Heart right ventricle (tissue), 16 donors: ENCODE data around the gene RXRA. TPM values are rescaled to one million over a fixed set of nuclear protein-coding genes. Genes with fewer than 3 reads are reported as not detected.

Source experiments
- ATAC-seq, 8 donors: fragments of 200-7000 bp; cut with Tn5 transposase; one replicate each; pipeline ENCODE4 v1.9.1; 2020; ENCODE audit warnings: mild to moderate bottlenecking in 8 of 8, moderate library complexity in 8 of 8, moderate number of reproducible peaks in 1 of 8
- DNase-seq, 2 donors: peaks; one replicate each; pipeline ENCODE4 v3.0.0-alpha.2; 2020
- H3K27ac ChIP-seq, 10 donors: fragments of 200-600 bp; sonication (generic) in 2 of 10; one replicate each; pipeline versions ENCODE4 v1.5.0 to v1.8.0; 2020 to 2022; ENCODE audit warnings: mild to moderate bottlenecking in 3 of 10
- H3K27me3 ChIP-seq, 7 donors: fragments of 200-600 bp; one replicate each; pipeline ENCODE4 v1.8.0; 2021 to 2022; ENCODE audit warnings: mild to moderate bottlenecking in 2 of 7
- H3K36me3 ChIP-seq, 9 donors: fragments of 200-600 bp; sonication (generic) in 1 of 9; one replicate each; pipeline versions ENCODE4 v1.5.0 to v1.8.0; 2020 to 2022; ENCODE audit warnings: mild to moderate bottlenecking in 2 of 9
- H3K4me1 ChIP-seq, 9 donors: fragments of 200-600 bp; sonication (generic) in 1 of 9; one replicate each; pipeline versions ENCODE4 v1.5.0 to v1.8.0; 2020 to 2022; ENCODE audit warnings: mild to moderate bottlenecking in 4 of 9
- H3K4me3 ChIP-seq, 10 donors: fragments of 200-600 bp; sonication (generic) in 2 of 10; one replicate each; pipeline versions ENCODE4 v1.5.0 to v1.8.0; 2020 to 2022; ENCODE audit warnings: mild to moderate bottlenecking in 7 of 10, moderate library complexity in 2 of 10
- H3K9me3 ChIP-seq, 11 donors: fragments of 200-600 bp in 10 of 11; sonication (generic) in 2 of 11; one replicate each; pipeline versions ENCODE4 v1.5.0 to v1.8.0; 2013 to 2022; ENCODE audit warnings: mild to moderate bottlenecking in 2 of 11, control low read depth in 1 of 11, moderate library complexity in 1 of 11
- CTCF ChIP-seq, 9 donors: fragments of 200-600 bp; sonication (generic) in 2 of 9; IDR thresholded peaks; one replicate each; pipeline versions ENCODE4 v1.5.0 to v1.8.0; 2021 to 2022; ENCODE audit warnings: antibody characterized with exemption in 9 of 9, mild to moderate bottlenecking in 5 of 9, moderate library complexity in 1 of 9
- WGBS, 2 donors: extraction: QIAGEN DNeasy Blood & Tissue Kit; methylation state at CpG; one replicate each; pipeline ENCODE4 v1.1.7; 2013; ENCODE audit warnings: inconsistent platforms in 1 of 2; 5-methylcytosine and 5-hydroxymethylcytosine counted together
- intact Hi-C, 10 donors: fragments of 100-400 bp; cut with DNase I; formaldehyde crosslinking; loops; one replicate each; pipeline versions ENCODE4 v1.11.1 to v1.14.2; 2022
- polyA plus RNA-seq, 2 donors: library from polyadenylated mRNA; stranded (reverse); fragments of 200-250 nt; gene quantifications; one replicate each; pipeline ENCODE4 v1.2.3, GENCODE V29; 2013
- total RNA-seq, 10 donors: library from RNA; stranded (reverse); fragmentation: NEBNext Ultra II Directional in 3 of 10; extraction: Animal tissue kit (Norgen Biotek cat#: 25700) in 3 of 10; gene quantifications; one replicate each; pipeline versions ENCODE4 v1.2.1 to v1.2.4, GENCODE V29; 2021 to 2023
- donor health status: Arrhythmogenic right ventricular cardiomyopathy.
- donor health status: ischemic (EF 13 %, LVEDD 7.1; RV severe dilation, severe dysfunction).
- donor health status: healthy with polysubstance abuse.
- donor health status: DM: no; HTN: yes; CAD: no.
- donor health status: DM: no; HTN: no; CAD: no.
- donor health status: ischemic (EF 25% LVEDD 6.9; RV normal size, moderate dysfunction).
- donor health status: ischemic (EF 25% LVEDD 5.7; RV mildly dilated, moderate dysfunction).
- donor health status: healthy.
- donor health status: DM: yes; HTN: yes; CAD: no.
- donor health status: Ischemic cardiomyopathy.
- donor health status: ischemic (EF 35%, LVEDD 5.7; RV mildly dilated, moderate dysfunction).
- donor health status: nonischemic (EF 11% LVEDD 7.7; RV severe dilation, severe dysfunction).
- donor health status: DM: yes; HTN: yes; CAD: no.
- donor health status: PGD.
- donor health status: ischemic (EF 29% LVEDD 5.4; RV normal size, mild dysfunction).
- donor health status: nonischemic (EF 23%, LVEDD 6.1; RV moderate dilation, normal function).

Gene RXRA
- total and polyA plus RNA-seq, 12 donors = 22.6 to 92.3 (median 42.0) TPM

GRCh38 chr9:134445000-134445399 lies 118.7 kb downstream of the RXRA start:
- no peak for ATAC-seq
- no peak for DNase-seq
- no peak for TF ChIP-seq CTCF (IDR thresholded peaks at IDR 0.05)
- Histone ChIP-seq H3K27ac (no peak overlapping the region), H3K27me3 (peaks cover 0 to 9% (median 0%) of the 10 kb centered on the region in 7 donors), H3K4me1 (peaks cover 23 to 44% (median 30%) of the 10 kb centered on the region in 9 donors), H3K4me3 (no peak overlapping the region), H3K36me3 (no peaks in the 10 kb centered on the region), H3K9me3 (peaks cover 0 to 14% (median 6%) of the 10 kb centered on the region in 11 donors)
- intact Hi-C loops = loop anchor here in 4 of 10 donors (5.0 kb wide), 6 partner anchors 38 to 292 kb away; partner anchors contain the start of genes COL5A1 (in 1 of the 4) and RXRA (in 1 of the 4)
- WGBS, 2 donors = 76 to 81% methylated on average over 8 of the region's 8 CpGs

GRCh38 chr9:134449180-134449916 lies 123.1 kb downstream of the RXRA start:
- no peaks in the 10 kb centered on the region for H3K27me3 ChIP-seq
- DNase-seq (peak; percentile 87 to 94), ATAC-seq (peak; percentile 93 to 97 (median 96))
- 17 to 21% methylated on average over 10 of the region's 10 CpGs for WGBS, 2 donors
- no peak overlapping the region for H3K27ac ChIP-seq
- H3K9me3 ChIP-seq = peaks cover 0 to 14% (median 6%) of the 10 kb centered on the region in 11 donors
- no peak overlapping the region for H3K4me3 ChIP-seq
- peaks cover 0 to 6% (median 0%) of the 10 kb centered on the region in 9 donors for H3K4me1 ChIP-seq
- intact Hi-C loops = loop anchor here in 7 of 10 donors (1.0 to 5.0 kb wide), 6 partner anchors 193 to 291 kb away; partner anchors contain the start of gene COL5A1 (in 1 of the 7)
- H3K36me3 ChIP-seq = no peaks in the 10 kb centered on the region
- peak; percentile 86 to 96 (median 93) for TF ChIP-seq CTCF (IDR thresholded peaks at IDR 0.05)

GRCh38 chr9:134451700-134452458 lies 125.6 kb downstream of the RXRA start:
- intact Hi-C loops = loop anchor here in 5 of 10 donors (5.0 to 10.0 kb wide), 5 partner anchors 193 to 533 kb away; partner anchors contain the start of gene COL5A1 (in 3 of the 5)
- WGBS, 2 donors = 95% methylated on average over 2 of the region's 2 CpGs

More at GRCh38 chr9:134451700-134452458, 125.6 kb downstream of the RXRA start:
- no peak for DNase-seq
- Histone ChIP-seq H3K36me3 (no peaks in the 10 kb centered on the region), H3K27me3 (no peaks in the 10 kb centered on the region), H3K27ac (no peak overlapping the region), H3K9me3 (peaks cover 0 to 14% (median 6%) of the 10 kb centered on the region in 11 donors), H3K4me3 (no peak overlapping the region), H3K4me1 (peaks cover 13 to 31% (median 20%) of the 10 kb centered on the region in 9 donors)
- ATAC-seq = no peak
- no peak for TF ChIP-seq CTCF (IDR thresholded peaks at IDR 0.05)
